Purkinje cell (primary cell): ENCODE results near the gene LUC7L3. TPM values are rescaled to one million over a fixed set of nuclear protein-coding genes. Genes with fewer than 3 reads are reported as not detected.

Source experiments
- polyA plus RNA-seq: library from polyadenylated mRNA; unstranded; fragments of >200 nt; fragmentation: Nextera tagmentation; gene quantifications from 2 replicates; pipeline ENCODE4 v1.2.1, GENCODE V29; 2014

The LUC7L3 gene
- 310 and 349 TPM in 2 replicates for polyA plus RNA-seq

GRCh38 chr17:50719144-50719923, at the start of gene LUC7L3:
Gene LUC7L3 (plus strand): TSS chr17:50719603. CDS start chr17:50719733, 130 bp downstream.

GRCh38 chr17:50707289-50708049, 11.9 kb upstream of the LUC7L3 start, which contains the start of gene ANKRD40:
Gene ANKRD40 (minus strand): TSS chr17:50707914. CDS start chr17:50707654, 260 bp downstream.

GRCh38 chr17:50767446-50767845, 48.0 kb downstream of the LUC7L3 start, which contains the start of gene ANKRD40CL:
Gene ANKRD40CL (minus strand): TSS chr17:50767518. CDS start chr17:50766913, 605 bp downstream.

Other genes with a start within 250 kb of the LUC7L3 start
- 11.6 and 12.8 TPM in 2 replicates for gene RSAD1, start 240.7 kb upstream of the LUC7L3 start, polyA plus RNA-seq
- not detected in 2 replicates for gene MYCBPAP, start 211.2 kb upstream of the LUC7L3 start, polyA plus RNA-seq
- not detected in 2 replicates for gene EPN3, start 186.9 kb upstream of the LUC7L3 start, polyA plus RNA-seq
- gene SPATA20, start 172.4 kb upstream of the LUC7L3 start, polyA plus RNA-seq = 2.4 and 4.9 TPM in 2 replicates
- gene CACNA1G, start 158.9 kb upstream of the LUC7L3 start, polyA plus RNA-seq = 54.6 and 83.3 TPM in 2 replicates
- 0.45 and 4.3 TPM in 2 replicates for gene ABCC3, start 84.7 kb upstream of the LUC7L3 start, polyA plus RNA-seq
- 30.9 and 33.4 TPM in 2 replicates for gene ANKRD40, start 11.7 kb upstream of the LUC7L3 start, polyA plus RNA-seq
- gene ANKRD40CL, start 47.9 kb downstream of the LUC7L3 start, polyA plus RNA-seq = not detected in 2 replicates
- 0.35 TPM in 1 of 2 replicates, not detected in the other for gene WFIKKN2, start 116.0 kb downstream of the LUC7L3 start, polyA plus RNA-seq
- 89.6 and 95.9 TPM in 2 replicates for gene TOB1, start 146.8 kb downstream of the LUC7L3 start, polyA plus RNA-seq